Nephron progenitor cell (in vitro differentiated cells): ENCODE data around the gene MSLN.
A peak's percentile ranks its signal among the peaks of the same experiment; 100 is the strongest.

ENCODE experiments used
- DNase-seq: peaks from one replicate; pipeline ENCODE4 v3.0.0; 2021
- H3K27ac Mint-ChIP-seq: 2 replicates; pipeline ENCODE4 v1.8.0; 2021; ENCODE audit warnings: mild to moderate bottlenecking, moderate library complexity, mixed read lengths
- H3K27me3 Mint-ChIP-seq: 2 replicates; pipeline ENCODE4 v1.8.0; 2021; ENCODE audit warnings: mild to moderate bottlenecking, low read depth, mixed read lengths; ENCODE audit not compliant: poor library complexity
- H3K36me3 Mint-ChIP-seq: 2 replicates; pipeline ENCODE4 v1.8.0; 2021; ENCODE audit warnings: low read depth, mixed read lengths
- H3K4me1 Mint-ChIP-seq: 2 replicates; pipeline ENCODE4 v1.8.0; 2021; ENCODE audit warnings: mixed read lengths
- H3K4me3 Mint-ChIP-seq: 2 replicates; pipeline ENCODE4 v1.8.0; 2021; ENCODE audit warnings: mild to moderate bottlenecking, moderate library complexity, mixed read lengths
- H3K9me3 Mint-ChIP-seq: 2 replicates; pipeline ENCODE4 v1.8.0; 2021; ENCODE audit warnings: mild to moderate bottlenecking, moderate library complexity, mixed read lengths
- TF ChIP-seq, protein P1 (sequence below): fragments of 200-600 bp; sonication (generic); IDR thresholded peaks from 2 replicates; pipeline ENCODE4 v1.5.0; 2021; ENCODE audit warnings: antibody characterized with exemption

MSLN gene

GRCh38 chr16:745739-746138, 14.8 kb upstream of the MSLN start:
- no peaks in the 10 kb centered on the region for H3K36me3 Mint-ChIP-seq
- peak; percentile 73 for DNase-seq

GRCh38 chr16:746637-747036, 13.9 kb upstream of the MSLN start:
- H3K9me3 Mint-ChIP-seq = no peaks in the 10 kb centered on the region
- TF ChIP-seq, protein P1, sequence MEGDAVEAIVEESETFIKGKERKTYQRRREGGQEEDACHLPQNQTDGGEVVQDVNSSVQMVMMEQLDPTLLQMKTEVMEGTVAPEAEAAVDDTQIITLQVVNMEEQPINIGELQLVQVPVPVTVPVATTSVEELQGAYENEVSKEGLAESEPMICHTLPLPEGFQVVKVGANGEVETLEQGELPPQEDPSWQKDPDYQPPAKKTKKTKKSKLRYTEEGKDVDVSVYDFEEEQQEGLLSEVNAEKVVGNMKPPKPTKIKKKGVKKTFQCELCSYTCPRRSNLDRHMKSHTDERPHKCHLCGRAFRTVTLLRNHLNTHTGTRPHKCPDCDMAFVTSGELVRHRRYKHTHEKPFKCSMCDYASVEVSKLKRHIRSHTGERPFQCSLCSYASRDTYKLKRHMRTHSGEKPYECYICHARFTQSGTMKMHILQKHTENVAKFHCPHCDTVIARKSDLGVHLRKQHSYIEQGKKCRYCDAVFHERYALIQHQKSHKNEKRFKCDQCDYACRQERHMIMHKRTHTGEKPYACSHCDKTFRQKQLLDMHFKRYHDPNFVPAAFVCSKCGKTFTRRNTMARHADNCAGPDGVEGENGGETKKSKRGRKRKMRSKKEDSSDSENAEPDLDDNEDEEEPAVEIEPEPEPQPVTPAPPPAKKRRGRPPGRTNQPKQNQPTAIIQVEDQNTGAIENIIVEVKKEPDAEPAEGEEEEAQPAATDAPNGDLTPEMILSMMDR = no peak
- H3K27me3 Mint-ChIP-seq = peaks cover 27% of the 10 kb centered on the region
- no peaks in the 10 kb centered on the region for H3K36me3 Mint-ChIP-seq
- no peak overlapping the region for H3K4me3 Mint-ChIP-seq
- DNase-seq = no peak
- H3K27ac Mint-ChIP-seq = no peak overlapping the region
- H3K4me1 Mint-ChIP-seq = peaks cover 13% of the 10 kb centered on the region

More at GRCh38 chr16:745739-746138, 14.8 kb upstream of the MSLN start:
- H3K9me3 Mint-ChIP-seq = no peaks in the 10 kb centered on the region
- peaks cover 5% of the 10 kb centered on the region for H3K4me1 Mint-ChIP-seq
- H3K4me3 Mint-ChIP-seq = no peak overlapping the region
- H3K27ac Mint-ChIP-seq = no peak overlapping the region
- TF ChIP-seq, protein P1 = peak; percentile 58
- peaks cover 18% of the 10 kb centered on the region for H3K27me3 Mint-ChIP-seq

DNA sequence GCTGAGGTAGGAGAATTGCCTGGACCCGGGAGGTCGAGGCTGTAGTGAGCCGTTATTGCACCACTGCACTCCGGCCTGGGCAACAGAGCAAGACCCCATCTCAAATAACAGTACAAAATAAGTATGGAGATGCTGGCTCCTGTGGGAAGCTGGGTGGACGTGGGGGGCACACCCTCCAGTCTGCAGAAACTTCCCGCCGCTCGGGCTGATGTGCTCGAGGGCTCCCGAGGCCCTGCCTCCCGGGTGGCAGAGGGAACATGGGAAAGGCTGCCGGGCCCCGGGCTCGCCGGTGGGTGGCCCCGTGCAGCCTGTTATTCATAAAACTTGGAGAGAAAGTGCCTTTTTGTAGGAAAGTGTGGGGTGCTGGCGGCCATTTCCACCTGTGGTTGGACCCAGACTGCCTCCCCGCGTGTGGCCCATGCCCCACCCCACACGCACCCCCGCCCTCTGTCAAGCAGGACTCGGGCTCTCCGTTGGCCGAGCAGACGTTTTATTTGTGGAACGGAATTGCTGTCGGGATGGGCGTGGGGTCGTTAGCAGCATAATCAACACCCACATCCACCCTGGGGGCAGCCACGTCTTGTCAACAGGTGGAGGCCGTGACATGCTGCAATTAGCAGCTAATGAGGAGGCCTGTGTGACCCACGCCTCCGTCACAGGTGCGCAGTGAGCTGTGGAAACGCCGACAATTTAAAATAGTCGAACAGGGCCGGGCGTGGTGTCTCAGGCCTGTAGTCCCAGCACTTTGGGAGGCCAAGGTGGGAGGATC, 12.4 kb upstream of the MSLN start:
- no peaks in the 10 kb centered on the region for H3K36me3 Mint-ChIP-seq
- no peak overlapping the region for H3K4me3 Mint-ChIP-seq
- TF ChIP-seq, protein P1 = no peak
- no peaks in the 10 kb centered on the region for H3K9me3 Mint-ChIP-seq
- H3K27me3 Mint-ChIP-seq = peaks cover 41% of the 10 kb centered on the region
- no peak overlapping the region for H3K27ac Mint-ChIP-seq
- peaks cover 24% of the 10 kb centered on the region for H3K4me1 Mint-ChIP-seq
- no peak for DNase-seq

DNA sequence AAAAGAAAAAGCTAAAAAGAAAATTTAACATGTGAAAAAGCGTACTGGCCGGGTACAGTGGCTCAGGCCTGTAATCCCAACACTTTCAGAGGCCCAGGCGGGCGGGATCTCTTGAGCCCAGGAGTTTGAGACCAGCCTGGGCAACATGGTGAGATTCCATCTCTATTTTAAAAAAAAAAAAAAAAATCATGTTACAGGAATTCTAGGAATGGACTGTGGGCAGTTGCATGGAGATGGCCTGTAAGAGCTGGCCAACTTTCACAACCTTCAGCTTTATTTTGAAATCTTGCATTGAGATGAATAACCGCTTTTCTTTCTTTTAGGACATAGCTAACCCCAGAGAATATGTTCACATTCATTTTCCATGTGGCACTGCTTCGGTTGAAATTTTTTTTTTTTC, 11.5 kb upstream of the MSLN start:
- Mint-ChIP-seq H3K9me3 (no peaks in the 10 kb centered on the region), H3K4me3 (no peak overlapping the region), H3K27me3 (peaks cover 45% of the 10 kb centered on the region), H3K27ac (no peak overlapping the region), H3K36me3 (no peaks in the 10 kb centered on the region), H3K4me1 (peaks cover 24% of the 10 kb centered on the region)
- TF ChIP-seq, protein P1 = no peak
- DNase-seq = no peak

DNA sequence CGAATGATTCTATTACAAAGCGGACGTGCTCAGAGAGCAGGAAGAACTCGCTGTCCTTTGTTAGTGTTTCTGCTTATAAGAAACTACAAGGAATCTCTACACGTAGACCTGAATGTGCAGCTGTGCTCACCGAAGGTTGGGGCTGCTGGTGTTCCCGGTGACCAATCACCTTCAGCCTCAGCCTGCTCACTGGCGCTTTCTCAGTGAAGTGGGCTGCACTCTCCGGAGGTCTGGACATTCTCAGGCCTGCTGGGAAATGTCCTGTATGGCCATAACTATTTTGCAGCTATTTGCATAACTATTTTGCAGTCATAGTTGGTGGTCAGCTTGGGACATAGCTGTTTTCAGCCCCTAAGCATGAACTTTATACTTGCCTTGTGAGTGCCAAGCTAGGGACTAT, 10.0 kb upstream of the MSLN start:
- Mint-ChIP-seq H3K27ac (no peak overlapping the region), H3K4me1 (peaks cover 24% of the 10 kb centered on the region), H3K36me3 (no peaks in the 10 kb centered on the region), H3K27me3 (peaks cover 48% of the 10 kb centered on the region), H3K4me3 (no peak overlapping the region), H3K9me3 (no peaks in the 10 kb centered on the region)
- TF ChIP-seq, protein P1 = no peak
- DNase-seq = no peak
